Mesothelial cell of epicardium (in vitro differentiated cells): ENCODE results near the gene RNF31. TPM values are rescaled to one million over a fixed set of nuclear protein-coding genes. Genes with fewer than 3 reads are reported as not detected.

Source experiments
- DNase-seq, 2 experiments: peaks; one replicate each; pipeline ENCODE4 v3.0.0; 2021; ENCODE audit warnings: low spot score in 2 of 2; ENCODE audit not compliant: unreplicated experiment in 2 of 2
- H3K27ac Mint-ChIP-seq: 2 replicates; pipeline ENCODE4 v1.8.0; 2021; ENCODE audit warnings: mixed read lengths
- H3K27me3 Mint-ChIP-seq: 2 replicates; pipeline ENCODE4 v1.8.0; 2021; ENCODE audit warnings: low read depth, mixed read lengths
- H3K36me3 Mint-ChIP-seq: 2 replicates; pipeline ENCODE4 v1.8.0; 2021; ENCODE audit warnings: mixed read lengths
- H3K4me1 Mint-ChIP-seq: 2 replicates; pipeline ENCODE4 v1.8.0; 2021; ENCODE audit warnings: mixed read lengths
- H3K4me3 Mint-ChIP-seq: 2 replicates; pipeline ENCODE4 v1.8.0; 2021; ENCODE audit warnings: mild to moderate bottlenecking, moderate library complexity, mixed read lengths
- H3K9me3 Mint-ChIP-seq: 2 replicates; pipeline ENCODE4 v1.8.0; 2021; ENCODE audit warnings: mixed read lengths
- CTCF ChIP-seq: fragments of 200-600 bp; sonication (generic); IDR thresholded peaks from one replicate; pipeline ENCODE4 v1.5.0; 2021; ENCODE audit warnings: antibody characterized with exemption; ENCODE audit not compliant: unreplicated experiment
- total RNA-seq: library from RNA; stranded (reverse); gene quantifications from 3 replicates; pipeline ENCODE4 v1.2.1, GENCODE V29; 2021

The RNF31 gene
- total RNA-seq, 1 donor from 2014 or later: 90.5 TPM

- peaks cover 43% of the 10 kb centered on the region for H3K36me3 Mint-ChIP-seq
- no peak for TF ChIP-seq CTCF
- H3K4me1 Mint-ChIP-seq: peaks cover 1% of the 10 kb centered on the region
- DNase-seq: no peak
- H3K9me3 Mint-ChIP-seq: no peaks in the 10 kb centered on the region
- no peak overlapping the region for H3K27ac Mint-ChIP-seq
- no peak overlapping the region for H3K4me3 Mint-ChIP-seq
- H3K27me3 Mint-ChIP-seq: no peaks in the 10 kb centered on the region
Measured at GRCh38 chr14:24155100-24155499, 7.8 kb downstream of the RNF31 start.

GRCh38 chr14:24156840-24157239 is 9.5 kb downstream of the RNF31 start:
- H3K27me3 Mint-ChIP-seq: no peaks in the 10 kb centered on the region
- no peaks in the 10 kb centered on the region for H3K9me3 Mint-ChIP-seq
- TF ChIP-seq CTCF: no peak
- no peak for DNase-seq
- peaks cover 34% of the 10 kb centered on the region for H3K36me3 Mint-ChIP-seq
- H3K4me1 Mint-ChIP-seq: peaks cover 13% of the 10 kb centered on the region
- H3K4me3 Mint-ChIP-seq: no peak overlapping the region
- H3K27ac Mint-ChIP-seq: no peak overlapping the region

GRCh38 chr14:24157331-24157730 is 10.0 kb downstream of the RNF31 start:
- H3K27ac Mint-ChIP-seq: no peak overlapping the region
- peaks cover 33% of the 10 kb centered on the region for H3K36me3 Mint-ChIP-seq

GRCh38 chr14:24159777-24160498 is 12.6 kb downstream of the RNF31 start:
- H3K27me3 Mint-ChIP-seq: no peaks in the 10 kb centered on the region
- peak overlapping the region; percentile 99 for H3K27ac Mint-ChIP-seq
- H3K4me1 Mint-ChIP-seq: peaks cover 39% of the 10 kb centered on the region
- no peak overlapping the region for H3K4me3 Mint-ChIP-seq
- no peak for TF ChIP-seq CTCF
- no peak for DNase-seq
- peaks cover 34% of the 10 kb centered on the region for H3K36me3 Mint-ChIP-seq
- H3K9me3 Mint-ChIP-seq: no peaks in the 10 kb centered on the region

More at GRCh38 chr14:24157331-24157730, 10.0 kb downstream of the RNF31 start:
- DNase-seq: no peak
- TF ChIP-seq CTCF: no peak
- peaks cover 18% of the 10 kb centered on the region for H3K4me1 Mint-ChIP-seq
- no peaks in the 10 kb centered on the region for H3K9me3 Mint-ChIP-seq
- H3K4me3 Mint-ChIP-seq: no peak overlapping the region
- H3K27me3 Mint-ChIP-seq: no peaks in the 10 kb centered on the region

GRCh38 chr14:24160499-24160849 is 13.2 kb downstream of the RNF31 start:
- Mint-ChIP-seq H3K27ac (peak overlapping the region; percentile 99), H3K36me3 (peaks cover 38% of the 10 kb centered on the region), H3K4me1 (peaks cover 40% of the 10 kb centered on the region), H3K9me3 (no peaks in the 10 kb centered on the region), H3K27me3 (no peaks in the 10 kb centered on the region), H3K4me3 (peak overlapping the region; percentile 94)
- TF ChIP-seq CTCF: no peak
- no peak for DNase-seq
